Activated T-helper 9 cell treated with anti-CD3 and anti-CD28 coated beads, Interleukin-2, amount 50 U/mL, for 16 hours (primary cell): ENCODE data around the gene PPP5C.
"Not testable (repeated sequence)": the region's sequence is repeated elsewhere in the genome, so short reads cannot be mapped to it uniquely, and the experiment has no call there.

ENCODE experiments used
- DNase-seq: peaks from one replicate; pipeline ENCODE4 v3.0.0-alpha.2; 2020; ENCODE audit warnings: low read depth

The PPP5C gene

DNA sequence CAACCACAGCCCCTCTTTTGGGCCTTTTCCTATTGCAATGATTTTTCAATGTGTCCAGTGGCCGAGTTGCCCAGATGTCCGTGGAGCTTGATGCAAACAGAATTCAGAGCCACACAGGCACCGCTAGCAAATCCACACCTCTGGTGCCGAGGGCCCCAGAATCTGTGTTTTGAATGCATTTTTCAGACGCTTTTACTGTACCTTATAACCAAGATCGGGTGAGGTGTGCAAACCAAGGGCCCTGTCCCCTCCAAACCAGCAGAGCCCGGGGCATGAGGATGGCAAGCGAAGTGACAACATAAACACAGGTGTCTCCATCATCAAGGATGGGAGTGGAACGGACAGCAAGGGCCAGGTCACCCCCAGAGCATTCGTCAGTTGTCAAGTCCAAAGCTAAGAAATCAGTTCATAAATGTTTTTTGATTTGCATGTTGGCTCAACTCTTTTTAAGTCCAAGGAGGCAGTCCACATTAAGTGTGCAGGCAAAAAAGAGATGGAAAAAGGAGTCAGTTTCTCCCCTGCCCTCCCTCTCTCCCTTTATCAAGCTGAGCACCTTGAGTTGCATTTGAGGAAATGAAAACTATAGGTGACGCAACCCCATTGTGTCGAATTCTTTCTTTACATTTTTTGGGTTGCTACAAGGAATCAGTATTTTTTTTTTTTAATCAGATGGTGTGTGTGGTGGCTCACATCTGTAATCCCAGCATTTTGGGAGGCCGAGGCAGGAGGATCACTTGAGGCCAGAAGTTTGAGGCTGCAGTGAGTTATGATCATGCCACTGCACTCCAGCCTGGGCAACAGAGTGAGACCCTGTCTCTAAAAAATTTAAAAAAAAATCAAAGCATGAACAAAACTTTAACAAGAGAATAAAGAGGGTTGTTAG lies 63.6 kb downstream of the PPP5C start:
- DNase-seq: no peak

DNA sequence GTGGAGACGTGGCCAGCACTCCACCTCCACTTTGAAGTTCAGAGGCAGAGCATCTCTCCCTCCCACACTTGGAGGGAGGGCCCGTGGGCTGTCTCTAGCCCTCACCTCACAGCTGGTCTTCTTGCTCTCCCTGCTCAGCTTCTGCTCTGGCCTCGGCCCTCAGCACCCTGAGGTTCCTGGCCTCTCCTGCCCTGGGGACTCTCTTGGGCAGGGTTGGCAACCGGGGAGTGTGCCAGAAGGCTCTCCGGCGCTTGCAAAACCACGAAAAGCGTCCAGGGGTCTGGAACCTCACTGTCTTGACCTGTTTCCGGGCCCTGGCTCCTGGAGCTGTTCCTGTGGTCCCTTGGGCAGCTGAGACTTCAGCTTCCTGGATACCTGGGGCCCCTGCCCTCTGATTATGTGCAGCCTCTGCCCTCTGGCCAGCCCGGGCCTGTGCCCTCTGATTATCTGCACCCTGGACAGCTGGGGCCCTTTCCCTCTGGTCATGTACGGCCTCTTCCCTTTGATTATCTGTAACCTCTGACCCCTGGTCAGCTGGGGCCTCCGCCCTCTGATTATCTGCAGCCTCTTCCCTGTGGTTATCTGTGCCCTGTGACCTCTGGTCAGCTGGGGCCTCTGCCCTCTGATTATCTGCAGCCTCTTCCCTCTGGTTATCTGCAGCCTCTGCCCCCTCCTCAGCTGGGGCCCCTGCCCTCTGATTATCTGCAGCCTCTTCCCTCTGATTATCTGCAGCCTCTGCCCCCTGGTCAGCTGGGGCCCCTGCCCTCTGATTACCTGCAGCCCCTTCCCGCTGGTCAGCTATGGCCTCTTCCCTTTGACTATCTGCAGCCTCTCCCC lies 64.4 kb downstream of the PPP5C start:
- no peak for DNase-seq

DNA sequence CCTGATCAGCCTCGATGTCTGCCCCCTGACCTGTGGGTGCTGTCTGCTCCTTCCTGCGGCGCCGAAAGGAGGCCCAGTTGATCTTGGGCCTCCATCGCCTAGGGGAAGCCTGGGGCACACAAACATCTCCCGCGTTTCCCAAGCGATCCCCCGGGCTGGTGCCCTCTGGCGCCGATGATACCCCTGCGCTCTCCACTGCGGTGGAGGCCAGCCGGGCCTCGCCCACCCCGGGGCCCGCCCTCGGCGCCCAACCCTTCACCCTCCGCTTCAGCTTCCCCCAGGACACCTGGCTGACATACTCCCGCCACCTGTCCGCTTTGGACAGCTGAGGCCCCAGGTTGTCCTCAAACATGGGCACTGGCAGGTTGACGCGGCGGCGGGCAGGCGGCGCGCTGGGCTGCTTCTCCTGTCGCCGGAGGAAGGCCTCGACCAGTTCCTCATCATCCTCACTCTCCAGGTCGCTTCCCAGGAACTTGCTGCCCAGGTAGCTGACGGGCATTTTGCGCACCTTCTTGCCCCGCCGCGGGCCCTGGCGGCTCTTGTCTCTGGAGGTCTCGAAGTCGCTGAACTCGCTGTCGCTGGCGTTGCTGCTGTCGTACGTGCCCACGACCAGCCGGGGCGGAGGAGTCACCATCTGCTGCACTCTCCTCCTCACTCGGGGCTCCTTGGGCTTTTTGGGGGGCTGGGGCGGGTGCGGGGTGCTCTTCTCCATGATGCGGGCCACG lies 65.2 kb downstream of the PPP5C start:
- DNase-seq: no peak

DNA sequence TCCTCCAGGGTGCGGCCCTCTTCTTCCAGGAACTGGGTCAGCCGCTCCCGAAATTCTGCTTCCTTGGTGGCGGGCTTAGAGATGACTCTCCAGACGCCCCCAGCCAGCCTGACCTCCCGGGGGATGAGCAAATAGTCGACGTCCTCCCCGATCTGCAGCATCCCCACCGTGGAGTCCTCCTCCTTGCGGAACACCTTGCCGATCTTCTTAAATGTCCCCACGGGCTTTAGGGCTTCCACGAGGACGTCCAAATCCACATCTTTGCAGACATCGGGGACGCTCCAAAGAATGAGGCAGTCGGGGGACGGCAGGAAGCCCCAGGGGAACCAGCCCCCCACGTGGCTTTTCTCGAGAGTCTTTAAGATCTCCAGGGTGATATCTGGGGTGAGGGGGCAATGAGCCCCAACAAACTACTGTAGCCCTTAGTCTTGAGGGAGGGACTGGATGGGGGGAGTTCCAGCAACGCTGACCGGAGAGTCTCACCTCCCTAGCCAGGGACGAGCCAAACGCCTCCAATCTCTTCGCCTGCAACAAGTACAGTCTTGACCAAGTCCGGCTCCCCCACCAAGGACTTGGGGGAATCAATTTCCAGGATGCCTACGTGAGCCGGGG lies 65.9 kb downstream of the PPP5C start:
- DNase-seq: no peak

DNA sequence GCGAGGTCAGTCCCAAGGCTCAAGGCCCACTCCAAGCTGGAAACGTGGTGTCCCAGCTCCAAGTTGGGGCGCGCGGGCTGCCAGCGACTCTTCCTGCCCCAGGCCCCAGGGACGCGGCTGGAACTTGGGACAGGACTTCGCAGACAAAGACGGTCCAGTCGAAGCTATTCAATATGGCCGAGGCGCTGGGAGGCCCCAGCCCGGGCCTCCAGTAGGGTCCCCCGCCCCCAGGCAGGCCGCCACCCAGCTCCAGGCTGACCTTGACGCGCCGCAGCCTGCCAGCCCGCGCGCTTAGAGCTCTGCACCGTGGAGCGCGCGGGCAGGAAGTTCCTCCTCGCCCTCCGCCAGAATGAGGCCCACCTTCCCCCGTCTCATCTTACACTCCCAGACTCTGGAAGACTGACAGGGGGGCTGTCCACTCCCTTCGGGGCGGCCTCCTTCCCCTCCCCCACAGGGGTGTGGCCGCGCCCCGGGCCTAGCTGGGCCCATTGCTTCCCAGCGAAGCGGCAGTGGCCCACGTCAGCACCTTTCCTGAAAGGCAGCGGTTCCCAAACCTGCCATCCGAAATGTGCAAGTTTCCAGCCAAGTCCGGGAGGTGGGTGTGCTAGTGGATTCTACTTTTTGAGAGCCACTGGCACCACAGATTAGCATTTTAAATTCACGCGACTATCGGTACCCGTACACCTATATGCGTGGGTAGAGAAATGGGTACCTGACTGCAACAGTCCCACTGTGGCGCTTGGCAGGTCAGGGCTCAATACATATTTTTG lies 66.6 kb downstream of the PPP5C start, which contains the start of gene CCDC8:
Gene CCDC8 (minus strand): TSS at position 303 of the 770 bp plus-strand sequence. CDS start 754 bp downstream, outside the sequence.
- DNase-seq: no peak

DNA sequence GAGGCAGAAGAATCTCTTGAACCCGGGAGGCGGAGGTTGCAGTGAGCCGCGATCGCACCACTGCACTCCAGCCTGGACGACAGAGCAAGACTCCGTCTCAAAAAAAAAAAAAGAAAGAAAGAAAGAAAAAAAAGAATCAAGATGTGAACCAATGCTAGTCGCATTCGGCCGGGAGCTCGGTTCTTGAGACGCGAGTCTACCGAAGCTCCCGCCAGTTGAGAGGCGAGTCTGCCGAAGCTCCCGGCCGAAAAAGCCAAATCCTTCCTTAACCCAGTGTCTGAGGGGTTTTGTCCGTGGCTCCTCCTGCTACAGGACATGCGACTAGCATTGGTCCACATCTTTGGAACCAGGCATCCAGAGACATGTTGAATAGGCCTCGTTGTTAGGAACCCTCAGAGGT lies 68.0 kb downstream of the PPP5C start:
- not testable (repeated sequence) for DNase-seq

DNA sequence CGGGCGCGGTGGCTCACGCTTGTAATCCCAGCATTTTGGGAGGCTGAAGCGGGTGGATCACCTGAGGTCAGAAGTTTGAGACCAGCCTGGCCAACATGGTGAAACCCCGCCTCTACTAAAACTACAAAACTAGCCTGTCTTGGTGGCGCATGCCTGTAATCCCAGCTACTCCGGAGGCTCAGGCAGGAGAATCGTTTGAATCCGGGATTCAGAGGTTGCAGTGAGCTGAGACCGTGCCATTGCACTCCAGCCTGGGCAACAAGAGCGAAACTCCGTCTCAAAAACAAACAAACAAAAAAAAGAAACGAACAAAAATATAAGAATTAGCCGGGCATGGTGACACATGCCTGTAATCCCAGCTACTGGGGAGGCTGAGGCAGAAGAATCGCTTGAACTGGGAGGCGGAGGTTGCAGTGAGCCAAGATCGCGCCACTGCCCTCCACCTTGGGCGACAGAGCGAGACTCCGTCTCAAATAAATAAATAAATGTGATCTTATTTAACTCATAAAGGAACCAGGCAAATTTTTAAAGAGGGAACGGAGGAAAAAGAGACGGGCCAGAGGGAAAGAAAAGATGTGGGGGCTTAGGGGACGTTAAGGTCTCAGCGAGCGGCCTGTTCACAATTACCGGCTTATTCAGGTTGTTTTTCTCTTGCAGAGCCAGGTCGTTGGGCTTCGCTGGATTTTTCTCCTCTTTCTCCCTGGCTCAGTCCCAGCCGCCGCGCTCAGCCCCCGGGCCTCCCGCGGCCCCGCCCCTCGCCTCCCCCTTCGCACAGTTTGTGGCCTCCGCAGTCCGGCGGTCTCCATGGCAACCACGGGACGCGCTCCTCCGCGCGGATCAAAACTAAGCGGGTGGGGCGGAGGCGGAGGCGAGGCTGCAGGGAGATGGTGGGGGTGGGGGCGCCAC lies 69.2 kb downstream of the PPP5C start:
- not testable (repeated sequence) for DNase-seq

DNA sequence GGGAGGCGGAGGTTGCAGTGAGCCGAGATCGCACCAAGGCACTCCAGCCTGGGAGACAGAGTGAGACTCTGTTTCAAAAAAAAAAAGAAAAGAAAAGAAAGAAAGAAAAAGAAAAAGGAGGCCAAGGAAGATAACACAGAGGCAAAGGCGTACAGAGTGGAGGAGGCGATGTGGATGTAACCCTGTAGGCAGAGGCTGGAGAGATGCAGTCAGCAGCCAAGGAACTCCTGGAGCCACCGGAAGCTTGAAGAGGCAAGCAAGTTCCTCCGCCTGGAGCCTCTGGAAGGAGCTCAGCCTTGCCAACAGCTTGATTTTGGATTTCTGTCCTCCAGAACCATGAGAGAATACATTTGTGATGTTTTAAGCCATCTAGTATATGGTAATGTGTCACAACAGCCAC lies 73.2 kb downstream of the PPP5C start:
- no peak for DNase-seq

DNA sequence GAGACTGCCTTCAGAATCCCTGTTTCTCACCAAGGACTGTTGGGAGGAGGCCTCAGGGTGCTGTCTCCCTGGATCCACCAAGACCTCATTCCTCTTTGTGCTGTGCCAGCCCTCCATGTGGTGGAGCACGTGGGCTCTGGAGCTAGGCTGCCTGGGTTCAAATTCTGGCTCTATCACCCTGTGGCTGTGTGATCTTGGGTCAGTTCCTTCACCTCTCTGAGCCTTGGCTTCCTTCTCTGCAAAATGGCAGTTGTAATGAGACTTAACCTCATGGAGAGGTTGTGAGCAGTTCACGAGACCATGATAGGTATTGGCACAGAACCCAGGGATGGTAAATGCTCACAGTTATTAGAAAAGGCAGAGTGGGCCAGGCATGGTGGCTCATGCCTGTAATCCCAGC lies 75.5 kb downstream of the PPP5C start:
- no peak for DNase-seq

DNA sequence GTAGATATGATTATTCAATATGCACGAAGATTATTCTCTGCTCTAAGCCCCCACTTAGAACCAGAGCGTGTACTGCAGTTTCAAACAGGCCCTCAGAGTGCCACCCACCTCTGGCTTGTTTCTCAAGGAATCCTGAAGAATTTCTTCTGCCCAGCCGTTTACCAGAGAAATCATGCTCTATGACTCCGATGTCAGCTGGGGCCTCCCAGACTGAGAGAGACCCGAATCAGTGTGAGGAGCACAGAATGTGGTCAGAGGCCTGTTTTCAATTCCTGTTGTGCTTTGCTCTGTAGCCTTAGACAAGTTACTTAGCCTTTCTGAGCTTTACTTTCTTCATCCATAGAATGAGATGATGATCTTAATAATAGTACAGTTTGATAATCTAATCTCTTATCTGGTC lies 76.3 kb downstream of the PPP5C start:
- no peak for DNase-seq

DNA sequence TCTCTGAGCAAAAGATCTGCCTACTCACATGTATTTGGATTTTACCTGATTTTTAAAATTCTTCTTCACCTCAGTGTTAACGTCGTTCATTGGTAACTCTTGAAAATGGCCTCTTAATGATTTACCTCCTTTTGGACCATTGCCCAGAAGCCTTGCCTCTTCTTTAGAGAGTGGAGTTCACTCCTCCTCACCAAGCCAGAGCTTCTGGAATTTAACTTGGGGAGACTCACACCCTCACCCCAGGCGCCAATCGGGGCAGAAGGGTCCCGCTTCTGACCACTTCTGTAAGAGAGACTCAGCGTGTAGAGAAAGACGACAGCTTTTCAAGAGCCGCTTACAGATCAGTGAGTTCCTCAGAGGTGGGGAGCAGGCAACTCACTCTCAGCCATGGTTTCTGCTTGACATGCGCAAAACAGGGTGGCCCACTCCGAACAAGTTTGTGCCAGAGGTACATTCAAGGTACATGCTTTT lies 79.2 kb downstream of the PPP5C start:
- no peak for DNase-seq

DNA sequence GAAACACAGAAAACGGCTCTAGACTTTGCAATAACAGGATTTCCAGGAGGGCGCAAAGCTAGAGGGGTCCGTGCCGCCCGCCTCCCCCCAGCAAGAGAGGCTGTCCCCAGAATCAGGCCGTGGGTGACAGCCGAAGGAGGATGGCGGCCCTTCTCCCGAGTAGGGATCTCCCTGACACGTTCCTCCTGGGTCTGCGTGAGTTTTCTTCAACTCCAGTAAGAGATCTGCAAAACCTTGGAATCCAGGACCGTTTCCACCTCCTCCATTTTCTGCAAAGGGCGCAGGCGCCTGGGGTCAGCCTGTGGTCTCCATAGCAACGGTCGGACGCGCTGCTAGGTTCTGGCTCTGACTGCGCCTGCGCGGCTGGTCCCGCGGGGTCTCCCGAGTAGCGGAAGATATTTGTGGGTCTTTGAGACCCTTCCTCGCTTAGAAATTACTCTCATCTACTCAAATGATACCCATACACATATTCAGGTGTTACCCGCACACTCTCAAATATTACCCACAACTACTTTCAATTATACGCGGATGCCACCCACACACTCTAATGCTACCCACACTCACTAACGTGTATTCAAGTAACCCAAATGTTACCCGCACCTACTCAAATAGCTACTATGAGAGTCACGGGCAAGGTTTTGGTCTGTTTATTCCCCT lies 79.7 kb downstream of the PPP5C start:
- DNase-seq: no peak

DNA sequence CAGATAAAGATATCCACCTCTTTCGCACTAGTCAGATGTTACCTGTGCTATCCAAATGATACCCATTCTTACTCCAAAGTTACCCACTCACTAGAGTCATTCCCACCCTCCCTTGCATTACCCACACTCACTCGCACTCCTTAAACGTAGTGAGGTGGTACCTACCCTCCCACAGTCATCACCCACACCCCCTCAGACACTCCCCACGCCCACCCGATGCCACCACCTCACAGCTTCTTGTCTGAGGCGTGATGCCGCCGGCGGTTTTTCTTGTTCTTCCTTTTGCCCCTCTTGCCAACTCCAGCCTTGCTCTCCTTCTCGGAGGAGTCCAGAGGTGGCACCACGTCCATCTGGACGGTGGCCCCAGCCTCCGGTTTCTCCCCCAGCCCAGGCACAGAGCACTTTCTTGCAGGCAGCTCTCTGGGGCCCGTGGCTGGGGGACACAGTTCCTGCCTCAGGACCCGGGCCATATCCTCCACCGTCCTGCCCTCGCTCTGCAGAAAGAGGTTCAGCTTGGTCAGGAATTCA lies 80.7 kb downstream of the PPP5C start:
- DNase-seq: no peak

DNA sequence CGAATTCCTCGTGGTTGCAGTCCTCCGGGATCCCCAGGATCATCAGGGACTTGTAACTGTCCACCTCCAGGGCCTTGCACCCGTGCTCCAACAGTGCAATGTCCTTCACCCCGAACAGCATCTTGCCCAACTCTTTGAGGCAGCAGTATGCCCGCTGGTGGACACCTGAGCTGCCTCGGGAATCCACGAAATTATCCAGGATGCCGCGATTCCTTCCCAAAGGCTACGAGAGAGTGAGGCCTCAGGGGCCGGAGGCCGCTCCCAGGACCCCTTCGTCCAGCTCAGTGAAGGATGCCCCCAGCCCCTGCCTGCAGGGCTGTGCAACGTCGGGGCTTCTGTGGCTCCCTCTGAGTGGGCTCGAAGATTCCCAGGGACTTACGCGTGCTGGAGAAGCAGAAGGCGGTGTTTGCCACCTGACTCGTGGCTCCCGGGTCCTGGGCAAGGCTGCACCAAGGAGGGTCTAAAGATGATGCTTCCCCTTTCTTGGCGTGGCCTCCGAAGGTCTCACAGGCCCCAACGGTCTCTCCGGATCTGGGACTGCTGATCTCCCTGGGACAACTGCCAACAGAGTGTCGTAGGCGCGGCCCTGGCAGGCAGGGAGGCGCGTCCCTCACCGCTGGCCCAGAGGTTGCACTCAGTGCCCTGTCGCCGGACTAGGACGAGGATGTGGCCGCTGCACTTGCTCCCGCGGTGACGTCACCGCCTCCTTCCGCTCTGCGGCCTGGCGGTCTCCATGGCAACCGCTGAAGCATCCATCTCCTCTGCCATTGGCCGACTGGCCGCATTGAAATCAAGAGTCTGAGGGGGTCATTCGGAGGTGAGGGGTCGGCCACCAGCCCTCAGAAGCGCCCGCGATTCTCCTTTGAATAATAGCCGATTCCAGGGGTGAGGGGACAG lies 81.6 kb downstream of the PPP5C start, which contains the start of gene PNMA8C:
Gene PNMA8C (minus strand): TSS at position 698 of the 897 bp plus-strand sequence. CDS start 577 bp downstream, at position 121.
- DNase-seq: no peak

DNA sequence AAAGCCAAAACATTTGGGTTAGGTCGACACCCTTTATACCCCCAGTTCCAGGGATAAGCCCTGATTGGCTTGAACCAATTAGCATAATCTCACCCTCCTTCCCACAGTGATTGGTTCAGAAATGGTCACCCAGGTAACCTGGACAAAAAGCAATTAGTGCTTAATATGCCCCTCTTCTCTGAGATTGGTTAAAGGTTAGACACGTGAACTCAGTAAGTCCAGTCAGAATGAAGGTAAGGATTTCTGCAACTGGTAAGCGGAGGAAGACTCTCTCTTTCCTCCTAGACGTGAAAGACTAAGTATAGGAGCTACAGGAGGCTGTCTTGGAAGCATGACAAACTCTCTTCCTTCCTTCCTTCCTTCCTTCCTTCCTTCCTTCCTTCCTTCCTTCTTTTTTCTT lies 83.1 kb downstream of the PPP5C start:
- no peak for DNase-seq

DNA sequence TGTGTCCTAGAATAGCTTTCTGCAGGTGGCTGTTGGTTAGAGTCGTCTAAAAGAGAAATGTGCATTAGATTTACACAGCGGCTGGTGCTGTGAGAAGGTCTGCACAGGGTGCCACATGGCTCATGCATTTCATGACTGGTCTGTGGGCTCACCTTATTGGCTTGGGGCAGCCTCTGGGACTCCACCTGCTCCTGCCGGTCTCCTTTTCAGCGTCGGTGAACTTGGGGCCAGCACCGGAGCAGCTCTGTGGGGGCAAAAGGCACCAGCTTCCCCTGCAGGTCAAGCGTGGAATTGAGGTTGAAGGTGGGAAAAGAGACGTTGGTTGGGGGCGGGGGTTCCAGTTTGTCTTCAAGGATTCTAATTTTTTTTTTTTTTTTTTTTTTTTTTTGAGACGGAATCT lies 84.9 kb downstream of the PPP5C start:
- DNase-seq: no peak

DNA sequence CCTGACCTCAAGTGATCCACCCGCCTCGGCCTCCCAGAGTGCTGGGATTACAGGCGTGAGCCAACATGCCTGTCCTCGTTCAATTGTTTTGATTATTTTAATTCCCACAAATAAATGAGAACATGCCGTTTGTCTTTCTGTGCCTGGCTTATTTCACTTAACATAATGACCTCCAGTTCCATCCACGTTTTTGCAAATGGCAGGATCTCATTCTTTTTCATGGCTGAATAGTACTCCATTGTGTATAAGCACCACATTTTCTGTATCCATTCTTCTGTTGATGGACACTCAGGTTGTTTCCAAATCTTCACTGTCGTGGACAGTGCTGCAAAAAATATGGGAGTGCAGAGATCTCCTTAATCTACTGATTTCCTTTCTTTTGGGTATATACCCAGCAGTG lies 86.6 kb downstream of the PPP5C start:
- not testable (repeated sequence) for DNase-seq

DNA sequence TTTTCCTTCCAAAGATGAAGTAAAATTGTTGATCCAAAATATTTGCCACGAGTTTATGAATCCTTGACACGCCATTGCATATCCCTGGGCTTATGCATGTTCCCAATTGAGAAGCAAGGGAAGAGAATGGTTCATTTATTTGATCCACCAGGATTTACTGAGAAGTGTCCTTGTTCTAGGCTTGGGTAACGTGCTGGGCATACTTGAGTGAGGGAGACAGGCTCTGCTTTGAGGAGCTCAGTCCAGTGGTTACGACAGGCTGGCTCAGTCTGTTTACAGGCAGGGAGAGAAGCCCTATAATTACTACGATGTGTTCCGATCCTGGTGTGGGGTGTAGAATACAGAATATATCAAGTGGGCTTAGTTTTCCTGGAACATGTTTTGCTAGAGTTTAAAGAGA lies 88.1 kb downstream of the PPP5C start:
- DNase-seq: no peak
